H9 (cell line): Measurements from ENCODE around the gene NT5C2. TPM values are rescaled to one million over a fixed set of nuclear protein-coding genes. Genes with fewer than 3 reads are reported as not detected.

Experiments used
- DNase-seq: peaks from one replicate; pipeline ENCODE4 v3.0.0-alpha.2; 2017
- H2AFZ ChIP-seq: one replicate; pipeline ENCODE4 v1.6.1; 2013; ENCODE audit warnings: mild to moderate bottlenecking, low read length, control low read depth, moderate library complexity
- H2AK5ac ChIP-seq: 2 replicates; pipeline ENCODE4 v1.6.1; 2013; ENCODE audit warnings: low read length, control low read depth, mixed read lengths; ENCODE audit not compliant: insufficient read length
- H2BK120ac ChIP-seq: one replicate; pipeline ENCODE4 v1.6.1; 2013; ENCODE audit warnings: low read depth, mild to moderate bottlenecking, low read length, control low read depth, inconsistent platforms; ENCODE audit not compliant: poor library complexity, severe bottlenecking
- H2BK12ac ChIP-seq: 2 replicates; pipeline ENCODE4 v1.6.1; 2013; ENCODE audit warnings: low read length, control low read depth, mixed read lengths, low read depth; ENCODE audit not compliant: insufficient read length
- H2BK15ac ChIP-seq: 2 replicates; pipeline ENCODE4 v1.6.1; 2013; ENCODE audit warnings: low read depth, low read length, control low read depth
- H2BK20ac ChIP-seq: one replicate; pipeline ENCODE4 v1.6.1; 2013; ENCODE audit warnings: low read depth, mild to moderate bottlenecking, low read length, control low read depth, inconsistent platforms; ENCODE audit not compliant: poor library complexity, severe bottlenecking
- H2BK5ac ChIP-seq: 2 replicates; pipeline ENCODE4 v1.6.1; 2013; ENCODE audit warnings: low read length, control low read depth, mixed read lengths; ENCODE audit not compliant: insufficient read length
- H3K14ac ChIP-seq: 2 replicates; pipeline ENCODE4 v1.6.1; 2013; ENCODE audit warnings: low read length, control low read depth; ENCODE audit not compliant: insufficient read depth
- H3K18ac ChIP-seq: 2 replicates; pipeline ENCODE4 v1.6.1; 2013; ENCODE audit warnings: low read depth, mild to moderate bottlenecking, mixed read lengths, low read length, control low read depth; ENCODE audit not compliant: insufficient read length
- H3K23ac ChIP-seq: 2 replicates; pipeline ENCODE4 v1.6.1; 2013; ENCODE audit warnings: low read length, control low read depth, mixed read lengths, low read depth; ENCODE audit not compliant: insufficient read length
- H3K23me2 ChIP-seq: 2 replicates; pipeline ENCODE4 v1.6.1; 2013; ENCODE audit warnings: low read depth, mild to moderate bottlenecking, mixed read lengths, low read length, control low read depth; ENCODE audit not compliant: insufficient read length, poor library complexity, severe bottlenecking
- H3K27ac ChIP-seq: 2 replicates; pipeline ENCODE4 v1.5.1; 2013; ENCODE audit warnings: low read length, control low read depth, mixed read lengths, low read depth; ENCODE audit not compliant: insufficient read length
- H3K27me3 ChIP-seq: 2 replicates; pipeline ENCODE4 v1.6.1; 2013; ENCODE audit warnings: low read length, control low read depth, inconsistent platforms; ENCODE audit not compliant: insufficient read depth
- H3K4ac ChIP-seq: 2 replicates; pipeline ENCODE4 v1.6.1; 2013; ENCODE audit warnings: low read depth, mild to moderate bottlenecking, control low read depth, inconsistent platforms, low read length, moderate library complexity
- H3K4me1 ChIP-seq: 2 replicates; pipeline ENCODE4 v1.6.1; 2013; ENCODE audit warnings: low read length, control low read depth, inconsistent platforms; ENCODE audit not compliant: insufficient read depth
- H3K4me2 ChIP-seq: 2 replicates; pipeline ENCODE4 v1.6.1; 2013; ENCODE audit warnings: low read length, control low read depth, mixed read lengths; ENCODE audit not compliant: insufficient read length, insufficient read depth
- H3K56ac ChIP-seq: 2 replicates; pipeline ENCODE4 v1.6.1; 2013; ENCODE audit warnings: low read depth, mild to moderate bottlenecking, mixed read lengths, low read length, control low read depth; ENCODE audit not compliant: insufficient read length
- H3K79me1 ChIP-seq: 2 replicates; pipeline ENCODE4 v1.6.1; 2013; ENCODE audit warnings: low read depth, mild to moderate bottlenecking, moderate library complexity, low read length, control low read depth, inconsistent platforms; ENCODE audit not compliant: insufficient read depth, poor library complexity, severe bottlenecking
- H3K79me2 ChIP-seq: 2 replicates; pipeline ENCODE4 v1.6.1; 2013; ENCODE audit warnings: low read length, control low read depth, inconsistent platforms; ENCODE audit not compliant: insufficient read depth
- H3K9ac ChIP-seq: 2 replicates; pipeline ENCODE4 v1.6.1; 2013; ENCODE audit warnings: low read length, control low read depth, mixed read lengths; ENCODE audit not compliant: insufficient read length; ENCODE audit errors: extremely low read depth
- H3K9me3 ChIP-seq: one replicate; pipeline ENCODE4 v1.6.1; 2013; ENCODE audit warnings: low read depth, low read length, inconsistent platforms; ENCODE audit not compliant: control insufficient read depth
- H3T11ph ChIP-seq: one replicate; pipeline ENCODE4 v1.6.1; 2013; ENCODE audit warnings: mild to moderate bottlenecking, low read length, control low read depth, inconsistent platforms
- H4K20me1 ChIP-seq: one replicate; pipeline ENCODE4 v1.6.1; 2013; ENCODE audit not compliant: control insufficient read depth, insufficient read length, insufficient read depth
- H4K5ac ChIP-seq: 2 replicates; pipeline ENCODE4 v1.6.1; 2013; ENCODE audit warnings: low read depth, mild to moderate bottlenecking, mixed read lengths, low read length, control low read depth; ENCODE audit not compliant: insufficient read length
- H4K8ac ChIP-seq: replicated peaks from 2 replicates; pipeline ENCODE4 v1.6.1; 2013; ENCODE audit warnings: low read length, control low read depth, mixed read lengths, low read depth; ENCODE audit not compliant: insufficient read length
- H4K91ac ChIP-seq: 2 replicates; pipeline ENCODE4 v1.6.1; 2013; ENCODE audit warnings: low read depth, mild to moderate bottlenecking, moderate library complexity, mixed read lengths, low read length, control low read depth; ENCODE audit not compliant: insufficient read length
- H3K27ac Mint-ChIP-seq, 3 experiments: 2 replicates in 2 of 3; 3 replicates in 1 of 3; pipeline ENCODE4 v1.8.0; 2020 to 2021; ENCODE audit warnings: mixed read lengths in 3 of 3, mild to moderate bottlenecking in 1 of 3, moderate library complexity in 1 of 3
- H3K27me3 Mint-ChIP-seq: 2 replicates; pipeline ENCODE4 v1.8.0; 2021; ENCODE audit warnings: low read depth, mild to moderate bottlenecking, moderate library complexity, mixed read lengths
- H3K36me3 Mint-ChIP-seq, 3 experiments: 2 replicates in 2 of 3; 3 replicates in 1 of 3; pipeline ENCODE4 v1.8.0; 2020 to 2021; ENCODE audit warnings: low read depth in 3 of 3, mixed read lengths in 3 of 3; ENCODE audit not compliant: insufficient read depth in 1 of 3
- H3K4me1 Mint-ChIP-seq, 2 experiments: 2 replicates each; pipeline ENCODE4 v1.8.0; 2020; ENCODE audit warnings: mixed read lengths in 2 of 2
- H3K4me3 Mint-ChIP-seq, 2 experiments: 2 replicates in 1 of 2; 3 replicates in 1 of 2; pipeline ENCODE4 v1.8.0; 2020 to 2021; ENCODE audit warnings: mild to moderate bottlenecking in 2 of 2, mixed read lengths in 2 of 2, moderate library complexity in 1 of 2
- H3K9me3 Mint-ChIP-seq, 2 experiments: 2 replicates in 1 of 2; 3 replicates in 1 of 2; pipeline ENCODE4 v1.8.0; 2020; ENCODE audit warnings: mild to moderate bottlenecking in 2 of 2, mixed read lengths in 2 of 2, moderate library complexity in 1 of 2
- WGBS: extraction: QIAGEN DNeasy Blood & Tissue Kit; methylation state at CpG from one replicate; pipeline ENCODE4 v1.1.7; 2013; ENCODE audit warnings: missing lambda C conversion rate, low lambda C conversion rate, mixed read lengths; ENCODE audit not compliant: insufficient read length; ENCODE audit errors: extremely low coverage; 5-methylcytosine and 5-hydroxymethylcytosine counted together
- total RNA-seq: library from RNA; stranded (reverse); gene quantifications from 2 replicates; pipeline ENCODE4 v1.2.1, GENCODE V29; 2021
- TF ChIP-seq, protein P1 (sequence below): fragments of 200-600 bp; sonication (generic); conservative IDR thresholded peaks from 3 replicates; pipeline ENCODE4 v1.8.0; 2021; ENCODE audit warnings: antibody characterized with exemption, mild to moderate bottlenecking

NT5C2 gene
- total RNA-seq, 1 experiment from 2014 or later = 69.6 TPM

DNA sequence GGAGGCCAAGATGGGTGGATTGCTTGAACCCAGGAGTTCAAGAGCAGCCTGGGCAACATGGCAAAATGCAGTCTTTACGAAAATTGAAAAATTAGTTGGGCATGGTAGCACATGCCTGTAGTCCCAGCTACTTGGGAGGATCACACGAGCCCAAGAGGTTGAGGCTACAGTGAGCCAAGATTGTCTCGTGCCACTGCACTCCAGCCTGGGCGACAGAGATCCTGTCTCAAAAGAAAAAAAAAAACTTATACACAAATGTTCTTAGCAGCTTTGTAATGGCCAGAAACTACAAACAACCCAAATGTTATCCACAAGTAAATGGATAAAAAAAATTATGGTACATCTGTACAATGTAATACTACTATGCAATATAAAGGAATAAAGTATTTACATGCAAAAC, 12.6 kb downstream of the NT5C2 start:
- no peak overlapping the region for H2BK12ac ChIP-seq
- Mint-ChIP-seq H3K36me3 (peaks cover 1 to 36% (median 13%) of the 10 kb centered on the region in 3 experiments; a peak in 5 of 7 replicates), H3K27me3 (no peaks in the 10 kb centered on the region), H3K27ac (no peak overlapping the region), H3K4me3 (no peak overlapping the region), H3K9me3 (no peaks in the 10 kb centered on the region), H3K4me1 (peaks cover 21 to 25% of the 10 kb centered on the region in 2 experiments)
- H2AK5ac ChIP-seq = no peak overlapping the region
- H3K27me3 ChIP-seq = no peaks in the 10 kb centered on the region
- peaks cover 4% of the 10 kb centered on the region for H3K4me1 ChIP-seq
- no peak overlapping the region for H2BK120ac ChIP-seq
- H2AFZ ChIP-seq = no peak overlapping the region
- no peak overlapping the region for H4K91ac ChIP-seq
- H3K18ac ChIP-seq = no peak overlapping the region
- peaks cover 6% of the 10 kb centered on the region for H3K79me1 ChIP-seq
- no peak overlapping the region for H3K9ac ChIP-seq
- no peak overlapping the region for H4K8ac ChIP-seq
- H3K79me2 ChIP-seq = peaks cover 11% of the 10 kb centered on the region; the same call in 1 of the 2 replicates
- no peaks in the 10 kb centered on the region for H3K23me2 ChIP-seq
- no peak overlapping the region for H3K4me2 ChIP-seq
- H3K9me3 ChIP-seq = no peaks in the 10 kb centered on the region
- no peak overlapping the region for H2BK5ac ChIP-seq
- no peak overlapping the region for H3K27ac ChIP-seq
- no peak overlapping the region for H3K56ac ChIP-seq
- no peak overlapping the region for H3K23ac ChIP-seq
- no CpG with 5 or more reads among the region's 4 CpGs for WGBS
- H4K5ac ChIP-seq = no peak overlapping the region
- H2BK15ac ChIP-seq = no peak overlapping the region
- no peaks in the 10 kb centered on the region for H4K20me1 ChIP-seq
- H3K4ac ChIP-seq = no peak overlapping the region
- H2BK20ac ChIP-seq = no peak overlapping the region
- TF ChIP-seq, protein P1, sequence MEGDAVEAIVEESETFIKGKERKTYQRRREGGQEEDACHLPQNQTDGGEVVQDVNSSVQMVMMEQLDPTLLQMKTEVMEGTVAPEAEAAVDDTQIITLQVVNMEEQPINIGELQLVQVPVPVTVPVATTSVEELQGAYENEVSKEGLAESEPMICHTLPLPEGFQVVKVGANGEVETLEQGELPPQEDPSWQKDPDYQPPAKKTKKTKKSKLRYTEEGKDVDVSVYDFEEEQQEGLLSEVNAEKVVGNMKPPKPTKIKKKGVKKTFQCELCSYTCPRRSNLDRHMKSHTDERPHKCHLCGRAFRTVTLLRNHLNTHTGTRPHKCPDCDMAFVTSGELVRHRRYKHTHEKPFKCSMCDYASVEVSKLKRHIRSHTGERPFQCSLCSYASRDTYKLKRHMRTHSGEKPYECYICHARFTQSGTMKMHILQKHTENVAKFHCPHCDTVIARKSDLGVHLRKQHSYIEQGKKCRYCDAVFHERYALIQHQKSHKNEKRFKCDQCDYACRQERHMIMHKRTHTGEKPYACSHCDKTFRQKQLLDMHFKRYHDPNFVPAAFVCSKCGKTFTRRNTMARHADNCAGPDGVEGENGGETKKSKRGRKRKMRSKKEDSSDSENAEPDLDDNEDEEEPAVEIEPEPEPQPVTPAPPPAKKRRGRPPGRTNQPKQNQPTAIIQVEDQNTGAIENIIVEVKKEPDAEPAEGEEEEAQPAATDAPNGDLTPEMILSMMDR = no peak
- no peak overlapping the region for H3K14ac ChIP-seq
- no peak overlapping the region for H3T11ph ChIP-seq
- DNase-seq = no peak
